HG03442 (cell line): ENCODE measurements around the gene SRGAP3.
A peak's percentile ranks its signal among the peaks of the same experiment; 100 is the strongest.
"Not testable (repeated sequence)": the region's sequence is repeated elsewhere in the genome, so short reads cannot be mapped to it uniquely, and the experiment has no call there.

Experiments used
- ATAC-seq: cut with Tn5 transposase; IDR thresholded peaks from one replicate; pipeline ENCODE4 v1.9.1; 2021; ENCODE audit warnings: mild to moderate bottlenecking, moderate library complexity; ENCODE audit not compliant: unreplicated experiment

SRGAP3 gene

GRCh38 chr3:9249273-9250192 is at the start of gene SRGAP3:
TSS of gene SRGAP3 (minus strand) at chr3:9249646. CDS start at chr3:9248951, 695 bp downstream.
- peak; percentile 100 for ATAC-seq

- no peak for ATAC-seq
Measured at GRCh38 chr3:9298236-9298635, 48.8 kb upstream of the SRGAP3 start.

- ATAC-seq: no peak
Measured at GRCh38 chr3:9296241-9296640, 46.8 kb upstream of the SRGAP3 start.

- ATAC-seq: no peak
Measured at GRCh38 chr3:9295007-9295406, 45.6 kb upstream of the SRGAP3 start.

- not testable (repeated sequence) for ATAC-seq
Measured at GRCh38 chr3:9293953-9294352, 44.5 kb upstream of the SRGAP3 start.

GRCh38 chr3:9293076-9293475 is 43.6 kb upstream of the SRGAP3 start:
- no peak for ATAC-seq

- ATAC-seq: no peak
Measured at GRCh38 chr3:9292516-9292915, 43.1 kb upstream of the SRGAP3 start.

- no peak for ATAC-seq
Measured at GRCh38 chr3:9291821-9292410, 42.5 kb upstream of the SRGAP3 start.

- no peak for ATAC-seq
Measured at GRCh38 chr3:9290566-9290965, 41.1 kb upstream of the SRGAP3 start.

GRCh38 chr3:9281533-9281932 is 32.1 kb upstream of the SRGAP3 start:
- not testable (repeated sequence) for ATAC-seq

GRCh38 chr3:9280451-9281219 is 31.2 kb upstream of the SRGAP3 start:
- no peak for ATAC-seq

GRCh38 chr3:9279966-9280365 is 30.5 kb upstream of the SRGAP3 start:
- no peak for ATAC-seq

- ATAC-seq: no peak
Measured at GRCh38 chr3:9278498-9278897, 29.1 kb upstream of the SRGAP3 start.

- ATAC-seq: no peak
Measured at GRCh38 chr3:9278085-9278484, 28.6 kb upstream of the SRGAP3 start.

- ATAC-seq: no peak
Measured at GRCh38 chr3:9276761-9277370, 27.4 kb upstream of the SRGAP3 start.

- ATAC-seq: no peak
Measured at GRCh38 chr3:9271903-9272302, 22.5 kb upstream of the SRGAP3 start.

GRCh38 chr3:9270704-9271103 is 21.3 kb upstream of the SRGAP3 start:
- no peak for ATAC-seq

GRCh38 chr3:9266716-9267115 is 17.3 kb upstream of the SRGAP3 start:
- no peak for ATAC-seq

- no peak for ATAC-seq
Measured at GRCh38 chr3:9260305-9260704, 10.9 kb upstream of the SRGAP3 start.

GRCh38 chr3:9257092-9257491 is 7.6 kb upstream of the SRGAP3 start:
- ATAC-seq: no peak

GRCh38 chr3:9255976-9256375 is 6.5 kb upstream of the SRGAP3 start:
- ATAC-seq: no peak
